ENCODE data around the gene ELL. TPM values are rescaled to one million over a fixed set of nuclear protein-coding genes. Genes with fewer than 3 reads are reported as not detected.

Gene ELL
- total and polyA plus RNA-seq, 9 of the 15 experiments (the other 6 are each of a cell fraction or from before 2014, with no cell fraction given): 0.24 to 22.5 (median 4.1) TPM

DNA sequence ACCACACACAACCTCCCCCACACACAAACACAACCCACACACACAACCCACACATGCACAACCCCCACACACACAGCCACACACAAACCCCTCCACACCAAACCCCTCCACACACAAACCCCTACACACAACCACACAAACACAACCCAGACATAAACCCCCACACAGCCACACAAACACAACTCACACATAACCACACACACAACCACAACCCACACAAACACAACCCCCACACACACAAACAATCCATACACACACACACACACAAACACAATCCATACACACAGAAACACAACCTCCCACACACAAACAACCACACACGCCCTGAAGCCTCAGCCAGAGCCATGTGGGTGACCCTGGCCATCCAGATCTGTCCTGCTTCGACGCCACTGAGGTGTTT is 53.9 kb downstream of the ELL start (continued):
- TF ChIP-seq RBM15 (IDR thresholded peaks at IDR 0.05; ENCODE audit: insufficient read depth, low read length) (no peak), COPS2 (conservative IDR thresholded peaks at IDR 0.05) (no peak), ARHGAP35 (IDR thresholded peaks at IDR 0.05; ENCODE audit: partially characterized antibody) (peak; percentile 37), SMAD2 (IDR thresholded peaks at IDR 0.05; ENCODE audit: low read depth, low read length) (no peak), MBD2 (IDR thresholded peaks at IDR 0.05; ENCODE audit: borderline replicate concordance, low read depth) (no peak), ARID3A (IDR thresholded peaks at IDR 0.05; ENCODE audit: borderline replicate concordance, low read depth, low read length) (no peak), HLTF (IDR thresholded peaks at IDR 0.05) (no peak), BDP1 (IDR thresholded peaks at IDR 0.05; ENCODE audit: insufficient read depth, insufficient read length) (no peak), RFX5 (IDR thresholded peaks at IDR 0.05; ENCODE audit: low read depth, low read length) (no peak), FOXK2 (conservative IDR thresholded peaks at IDR 0.05 in 1 of 2, IDR thresholded peaks at IDR 0.05 in 1 of 2; ENCODE audit: low read depth in 2 of 2) (no peak), TAF7 (tag; IDR thresholded peaks at IDR 0.05) (peak; percentile 22; the same call in 1 of the 2 replicates), ETV6 (IDR thresholded peaks at IDR 0.05; ENCODE audit: borderline replicate concordance in 1 of 2, low read depth in 2 of 2, low read length in 1 of 2) (no peak), ETV6 (CRISPR knock-in tag; IDR thresholded peaks at IDR 0.05; ENCODE audit: borderline replicate concordance) (no peak), MEF2D (tag; conservative IDR thresholded peaks at IDR 0.05; ENCODE audit: low read depth) (no peak), STAG1 (CRISPR knock-in tag; IDR thresholded peaks at IDR 0.05; ENCODE audit: borderline replicate concordance) (no peak), SIX5 (IDR thresholded peaks at IDR 0.05; ENCODE audit: borderline replicate concordance in 1 of 2, insufficient read depth in 1 of 2, low read depth in 1 of 2, low read length in 2 of 2) (no peak), ASH1L (IDR thresholded peaks at IDR 0.05; ENCODE audit: borderline replicate concordance, low read depth, partially characterized antibody) (no peak), SNIP1 (IDR thresholded peaks at IDR 0.05; ENCODE audit: low read depth) (no peak), SRSF9 (IDR thresholded peaks at IDR 0.05; ENCODE audit: borderline replicate concordance, low read depth, low read length) (no peak)
- TF ChIP-seq, protein P1, sequence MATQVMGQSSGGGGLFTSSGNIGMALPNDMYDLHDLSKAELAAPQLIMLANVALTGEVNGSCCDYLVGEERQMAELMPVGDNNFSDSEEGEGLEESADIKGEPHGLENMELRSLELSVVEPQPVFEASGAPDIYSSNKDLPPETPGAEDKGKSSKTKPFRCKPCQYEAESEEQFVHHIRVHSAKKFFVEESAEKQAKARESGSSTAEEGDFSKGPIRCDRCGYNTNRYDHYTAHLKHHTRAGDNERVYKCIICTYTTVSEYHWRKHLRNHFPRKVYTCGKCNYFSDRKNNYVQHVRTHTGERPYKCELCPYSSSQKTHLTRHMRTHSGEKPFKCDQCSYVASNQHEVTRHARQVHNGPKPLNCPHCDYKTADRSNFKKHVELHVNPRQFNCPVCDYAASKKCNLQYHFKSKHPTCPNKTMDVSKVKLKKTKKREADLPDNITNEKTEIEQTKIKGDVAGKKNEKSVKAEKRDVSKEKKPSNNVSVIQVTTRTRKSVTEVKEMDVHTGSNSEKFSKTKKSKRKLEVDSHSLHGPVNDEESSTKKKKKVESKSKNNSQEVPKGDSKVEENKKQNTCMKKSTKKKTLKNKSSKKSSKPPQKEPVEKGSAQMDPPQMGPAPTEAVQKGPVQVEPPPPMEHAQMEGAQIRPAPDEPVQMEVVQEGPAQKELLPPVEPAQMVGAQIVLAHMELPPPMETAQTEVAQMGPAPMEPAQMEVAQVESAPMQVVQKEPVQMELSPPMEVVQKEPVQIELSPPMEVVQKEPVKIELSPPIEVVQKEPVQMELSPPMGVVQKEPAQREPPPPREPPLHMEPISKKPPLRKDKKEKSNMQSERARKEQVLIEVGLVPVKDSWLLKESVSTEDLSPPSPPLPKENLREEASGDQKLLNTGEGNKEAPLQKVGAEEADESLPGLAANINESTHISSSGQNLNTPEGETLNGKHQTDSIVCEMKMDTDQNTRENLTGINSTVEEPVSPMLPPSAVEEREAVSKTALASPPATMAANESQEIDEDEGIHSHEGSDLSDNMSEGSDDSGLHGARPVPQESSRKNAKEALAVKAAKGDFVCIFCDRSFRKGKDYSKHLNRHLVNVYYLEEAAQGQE (IDR thresholded peaks at IDR 0.05; ENCODE audit: borderline replicate concordance): no peak
- TF ChIP-seq, protein P1 (CRISPR knock-in tag; IDR thresholded peaks at IDR 0.05; ENCODE audit: low read depth): no peak
